GM23338 (cell line): ENCODE data around the gene ZIC5. TPM values are rescaled to one million over a fixed set of nuclear protein-coding genes. Genes with fewer than 3 reads are reported as not detected.

ENCODE experiments used
- ATAC-seq: fragments of 200-7000 bp; cut with Tn5 transposase; 3 replicates; pipeline ENCODE4 v1.9.1; 2020
- DNase-seq: peaks from one replicate; pipeline ENCODE4 v3.0.0-alpha.2; 2015; ENCODE audit warnings: low spot score
- H2AFZ ChIP-seq: fragments of 200-600 bp; sonication (generic); 2 replicates; pipeline ENCODE4 v1.8.0; 2016; ENCODE audit warnings: antibody characterized with exemption, mild to moderate bottlenecking, moderate library complexity
- H3F3A ChIP-seq: fragments of 200-600 bp; sonication (generic); replicated peaks from 2 replicates; pipeline ENCODE4 v1.8.0; 2017; ENCODE audit warnings: antibody characterized with exemption, mixed run types, low read depth
- H3K27ac ChIP-seq: fragments of 200-600 bp; sonication (generic); 2 replicates; pipeline ENCODE4 v1.6.1; 2016; ENCODE audit warnings: low read depth
- H3K27me3 ChIP-seq: fragments of 200-600 bp; sonication (generic); 2 replicates; pipeline ENCODE4 v1.8.0; 2016; ENCODE audit warnings: mild to moderate bottlenecking, mixed run types, moderate library complexity; ENCODE audit not compliant: insufficient read depth
- H3K36me3 ChIP-seq: fragments of 200-600 bp; sonication (generic); 2 replicates; pipeline ENCODE4 v1.8.0; 2016; ENCODE audit warnings: mild to moderate bottlenecking; ENCODE audit not compliant: insufficient read depth
- H3K4me1 ChIP-seq: fragments of 200-600 bp; sonication (generic); 2 replicates; pipeline ENCODE4 v1.8.0; 2016; ENCODE audit warnings: mild to moderate bottlenecking, moderate library complexity; ENCODE audit not compliant: insufficient read depth
- H3K4me2 ChIP-seq: fragments of 200-600 bp; sonication (generic); 2 replicates; pipeline ENCODE4 v1.7.1; 2017; ENCODE audit warnings: mixed run types
- H3K4me3 ChIP-seq: fragments of 200-600 bp; sonication (generic); 2 replicates; pipeline ENCODE4 v1.6.1; 2016; ENCODE audit warnings: mixed run types
- H3K79me2 ChIP-seq: fragments of 200-600 bp; sonication (generic); replicated peaks from 2 replicates; pipeline ENCODE4 v1.8.0; 2017; ENCODE audit warnings: mild to moderate bottlenecking; ENCODE audit not compliant: insufficient read depth
- H3K9me2 ChIP-seq: fragments of 200-600 bp; sonication (generic); 2 replicates; pipeline ENCODE4 v1.8.0; 2017; ENCODE audit not compliant: insufficient read depth
- H4K20me1 ChIP-seq: fragments of 200-600 bp; sonication (generic); replicated peaks from 2 replicates; pipeline ENCODE4 v1.8.0; 2017; ENCODE audit warnings: mild to moderate bottlenecking; ENCODE audit not compliant: insufficient read depth
- H3K27ac Mint-ChIP-seq: 2 replicates; pipeline ENCODE4 v1.8.0; 2020; ENCODE audit warnings: inconsistent platforms, mild to moderate bottlenecking, moderate library complexity, mixed read lengths
- H3K27me3 Mint-ChIP-seq: 3 replicates; pipeline ENCODE4 v1.8.0; 2022; ENCODE audit warnings: low read depth, mild to moderate bottlenecking, moderate library complexity, mixed read lengths, inconsistent platforms; ENCODE audit not compliant: insufficient read depth, poor library complexity
- H3K36me3 Mint-ChIP-seq: 3 replicates; pipeline ENCODE4 v1.8.0; 2021; ENCODE audit warnings: low read depth, mild to moderate bottlenecking, inconsistent platforms, moderate library complexity, mixed read lengths
- H3K4me1 Mint-ChIP-seq: 3 replicates; pipeline ENCODE4 v1.8.0; 2020; ENCODE audit warnings: mild to moderate bottlenecking, inconsistent platforms, mixed read lengths
- H3K4me3 Mint-ChIP-seq: 3 replicates; pipeline ENCODE4 v1.8.0; 2021; ENCODE audit warnings: moderate library complexity, mild to moderate bottlenecking, inconsistent platforms, mixed read lengths
- H3K9me3 Mint-ChIP-seq: 3 replicates; pipeline ENCODE4 v1.8.0; 2020; ENCODE audit warnings: moderate library complexity, mild to moderate bottlenecking, inconsistent platforms, mixed read lengths
- CREB1 ChIP-seq: fragments of 250-450 bp; sonication (Bioruptor Pico); IDR thresholded peaks from 2 replicates; pipeline ENCODE4 v1.5.0; 2020; ENCODE audit warnings: low read depth, mild to moderate bottlenecking, moderate library complexity
- CTCF ChIP-seq, 2 experiments: fragments of 200-600 bp in 1 of 2; sonication (generic) in 1 of 2; conservative IDR thresholded peaks; 2 replicates each; pipeline versions ENCODE4 v1.5.1 to v1.6.1; 2016 to 2017; ENCODE audit warnings: antibody characterized with exemption in 2 of 2, low read depth in 2 of 2, mild to moderate bottlenecking in 2 of 2, moderate library complexity in 1 of 2
- ETS1 ChIP-seq: IDR thresholded peaks from 2 replicates; pipeline ENCODE4 v1.6.1; 2016; ENCODE audit warnings: antibody characterized with exemption
- EZH2 ChIP-seq: fragments of 200-600 bp; sonication (generic); IDR thresholded peaks from one replicate; pipeline ENCODE4 v1.8.0; 2017; ENCODE audit warnings: antibody characterized with exemption, mild to moderate bottlenecking, low read depth; ENCODE audit not compliant: unreplicated experiment
- EZH2phosphoT487 ChIP-seq: fragments of 200-600 bp; sonication (generic); IDR thresholded peaks from one replicate; pipeline ENCODE4 v1.8.1; 2018; ENCODE audit warnings: antibody characterized with exemption; ENCODE audit not compliant: unreplicated experiment
- JUNB ChIP-seq: IDR thresholded peaks from one replicate; pipeline ENCODE4 v1.6.1; 2016; ENCODE audit warnings: antibody characterized with exemption; ENCODE audit not compliant: unreplicated experiment
- NANOG ChIP-seq: IDR thresholded peaks from 2 replicates; pipeline ENCODE4 v1.6.1; 2016; ENCODE audit warnings: antibody characterized with exemption, borderline replicate concordance
- POLR2AphosphoS5 ChIP-seq: IDR thresholded peaks from 2 replicates; pipeline ENCODE4 v1.6.1; 2016; ENCODE audit warnings: antibody characterized with exemption, low read depth
- REST ChIP-seq: IDR thresholded peaks from one replicate; pipeline ENCODE4 v1.6.1; 2018; ENCODE audit warnings: antibody characterized with exemption; ENCODE audit not compliant: unreplicated experiment
- STAT1 ChIP-seq: IDR thresholded peaks from one replicate; pipeline ENCODE4 v1.6.1; 2016; ENCODE audit warnings: antibody characterized with exemption; ENCODE audit not compliant: unreplicated experiment
- ZNF114 ChIP-seq: fragments of 250-450 bp; sonication (Bioruptor Pico); IDR thresholded peaks from 2 replicates; pipeline ENCODE4 v1.5.0; 2020; ENCODE audit warnings: mild to moderate bottlenecking, moderate library complexity
- ZNF331 ChIP-seq: fragments of 250-450 bp; sonication (Bioruptor Pico); IDR thresholded peaks from 2 replicates; pipeline ENCODE4 v1.5.0; 2020; ENCODE audit warnings: low read depth, mild to moderate bottlenecking, moderate library complexity
- ZNF462 ChIP-seq: fragments of 250-450 bp; sonication (Bioruptor Pico); IDR thresholded peaks from 2 replicates; pipeline ENCODE4 v1.5.0; 2020; ENCODE audit warnings: mild to moderate bottlenecking, moderate library complexity
- polyA plus RNA-seq: library from polyadenylated mRNA; unstranded; fragments of >200 nt; fragmentation: Nextera tagmentation; extraction: Ambion mirVana; gene quantifications from 2 replicates; pipeline ENCODE4 v1.2.1, GENCODE V29; 2016
- total RNA-seq: library from RNA; depleted of rRNA; stranded (reverse); fragments of >200 nt; shearing (Covaris generic); gene quantifications from 2 replicates; pipeline ENCODE4 v1.2.3, GENCODE V29; 2014

The ZIC5 gene
- total and polyA plus RNA-seq, 2 experiments from 2014 or later: 14.1 to 28.0 TPM

DNA sequence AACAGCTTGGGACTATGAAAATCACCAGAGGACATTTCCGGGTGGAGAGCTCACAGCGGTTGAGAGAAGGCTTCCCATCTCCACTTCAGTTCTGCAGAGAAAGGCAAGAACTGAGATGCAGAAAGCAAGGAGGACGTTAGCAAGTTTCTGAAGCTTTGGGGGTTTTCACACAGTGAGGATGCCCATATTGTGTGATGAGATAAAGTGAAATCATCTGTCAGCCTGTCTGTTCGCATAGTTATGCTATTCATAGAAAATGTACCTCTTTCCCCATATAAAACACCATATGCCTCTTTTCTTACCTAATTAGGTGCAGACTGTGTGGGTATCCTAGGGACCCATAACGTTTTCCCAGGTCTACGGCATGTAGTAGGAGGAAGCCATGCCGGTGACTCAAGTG lies 27.5 kb downstream of the ZIC5 start:
- Histone ChIP-seq H3K27ac (no peak overlapping the region), H3K79me2 (no peaks in the 10 kb centered on the region), H2AFZ (no peak overlapping the region), H3K27me3 (no peaks in the 10 kb centered on the region), H3K4me1 (no peaks in the 10 kb centered on the region), H3K4me2 (no peak overlapping the region), H3K9me2 (no peaks in the 10 kb centered on the region; the same call in 1 of the 2 replicates), H3F3A (peaks cover 10% of the 10 kb centered on the region), H4K20me1 (no peaks in the 10 kb centered on the region), H3K4me3 (no peak overlapping the region), H3K36me3 (no peaks in the 10 kb centered on the region)
- Mint-ChIP-seq H3K36me3 (no peaks in the 10 kb centered on the region), H3K4me1 (peaks cover 11% of the 10 kb centered on the region), H3K9me3 (no peaks in the 10 kb centered on the region), H3K27ac (no peak overlapping the region), H3K4me3 (no peak overlapping the region), H3K27me3 (peaks cover 8% of the 10 kb centered on the region)
- TF ChIP-seq POLR2AphosphoS5 (no peak), CTCF (conservative IDR thresholded peaks at IDR 0.05; ENCODE audit: low read depth in 2 of 2) (no peak), ETS1 (no peak), EZH2 (no peak), ZNF331 (CRISPR knock-in tag) (no peak), EZH2phosphoT487 (no peak), CREB1 (CRISPR knock-in tag) (no peak), NANOG (no peak), ZNF462 (CRISPR knock-in tag) (no peak), JUNB (no peak), STAT1 (no peak), REST (no peak), ZNF114 (CRISPR knock-in tag) (no peak)
- DNase-seq (no peak), ATAC-seq (no peak)
